HG03139 (cell line): Measurements from ENCODE around the gene TTLL5.
A peak's percentile ranks its signal among the peaks of the same experiment; 100 is the strongest.

Source experiments
- ATAC-seq: cut with Tn5 transposase; IDR thresholded peaks from one replicate; pipeline ENCODE4 v1.9.1; 2021; ENCODE audit not compliant: unreplicated experiment

The TTLL5 gene

DNA sequence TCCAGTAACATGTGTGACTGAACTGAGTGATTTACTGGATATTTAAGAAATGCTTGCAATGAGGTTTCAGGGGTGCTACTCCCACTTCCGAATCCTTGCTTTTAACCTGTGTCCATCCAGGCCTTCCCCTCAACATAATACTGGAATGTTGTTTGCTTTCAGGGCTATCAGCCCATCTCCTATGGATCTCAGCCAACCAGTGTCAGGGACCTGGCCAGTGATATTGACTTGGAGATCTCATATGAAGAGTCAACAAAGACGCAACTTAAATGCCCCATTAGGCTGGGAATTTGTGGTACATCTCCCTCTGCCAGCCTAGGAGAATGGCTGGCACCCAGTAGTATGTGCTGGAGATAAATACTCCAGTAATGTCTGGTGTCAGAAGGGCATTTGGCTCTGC, 323.6 kb downstream of the TTLL5 start:
- ATAC-seq, result no peak

- ATAC-seq, result peak; percentile 47
Observed at GRCh38 chr14:75985618-75986438, 324.8 kb downstream of the TTLL5 start, which contains the start of gene IFT43. Gene IFT43 (plus strand): TSS chr14:75985763. CDS start chr14:75985787, 24 bp downstream.

GRCh38 chr14:75986439-75986765, 325.4 kb downstream of the TTLL5 start:
- ATAC-seq, result no peak

DNA sequence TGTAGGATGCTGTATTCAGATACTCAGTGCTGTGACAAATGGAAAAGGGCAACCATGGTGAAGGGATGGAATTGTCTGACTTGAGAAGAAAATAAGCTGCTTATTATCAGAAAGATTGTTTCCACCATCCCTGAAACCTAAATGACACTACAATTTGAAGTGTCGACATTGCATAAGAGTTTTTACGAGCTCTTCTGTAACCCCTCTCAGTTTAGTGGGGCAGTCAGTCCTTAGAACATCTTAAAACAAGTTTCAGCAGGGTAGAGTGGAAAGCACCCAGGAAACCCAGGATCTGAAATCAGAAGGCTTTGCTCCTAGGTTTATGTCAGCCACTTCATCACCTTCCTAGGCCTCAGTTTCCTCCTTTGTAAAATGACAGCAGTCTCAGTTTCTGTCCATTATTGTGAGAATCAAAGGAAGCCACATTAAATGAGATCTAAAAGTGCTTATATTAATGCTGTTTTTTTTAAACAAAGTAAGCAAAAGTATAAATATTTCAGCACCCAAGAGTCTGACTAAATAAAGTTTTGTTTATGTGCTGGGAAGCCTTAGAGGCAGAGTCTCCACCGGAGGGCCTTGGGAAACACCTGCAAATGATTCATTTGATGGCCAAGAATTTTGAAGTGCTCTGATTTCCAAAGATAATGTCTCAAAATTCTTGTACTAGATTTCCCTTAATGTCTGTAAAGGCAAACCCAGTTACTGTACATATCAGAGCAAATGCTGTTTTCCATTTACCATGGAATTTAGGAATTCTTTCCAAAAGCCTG, 326.3 kb downstream of the TTLL5 start:
- ATAC-seq, result no peak

DNA sequence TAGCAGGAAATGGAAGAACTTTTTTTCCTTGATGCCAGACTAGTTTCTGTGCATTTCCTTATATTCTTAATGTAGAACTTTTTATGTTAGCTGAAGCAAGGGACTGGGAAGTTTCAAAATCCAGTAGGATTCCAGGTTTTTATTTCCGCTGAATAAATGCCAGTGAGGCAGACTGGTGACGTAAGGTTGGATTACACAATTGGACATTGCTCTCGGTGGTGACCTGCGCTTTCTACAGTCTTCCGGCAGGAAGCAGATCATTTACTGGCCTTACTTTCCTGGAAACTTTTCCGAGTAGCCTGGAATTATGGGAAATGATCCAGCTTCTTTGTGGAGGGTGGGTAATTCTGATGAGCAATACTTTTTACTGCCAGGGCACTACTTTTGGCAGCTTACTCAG, 328.1 kb downstream of the TTLL5 start:
- no peak for ATAC-seq

GRCh38 chr14:75990297-75990696, 329.3 kb downstream of the TTLL5 start:
- no peak for ATAC-seq

DNA sequence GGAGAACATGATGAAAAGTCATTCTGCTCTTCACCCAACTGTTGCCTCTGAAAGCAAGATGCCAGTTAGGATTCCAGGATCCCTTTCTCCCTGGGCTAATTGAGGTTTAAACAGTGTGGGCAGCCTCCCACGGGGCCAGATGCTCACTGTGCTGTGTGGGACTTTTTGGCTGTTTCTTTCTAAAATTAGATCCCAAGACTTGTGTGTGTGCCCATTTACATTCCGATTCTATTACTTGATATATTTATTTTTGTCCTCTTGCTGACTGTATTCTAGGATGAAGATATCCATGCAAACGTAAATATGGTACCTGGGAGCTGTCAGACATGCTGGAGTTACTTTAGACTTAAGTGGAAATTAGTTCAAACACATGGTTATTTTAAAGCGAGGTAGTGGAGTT, 330.7 kb downstream of the TTLL5 start:
- ATAC-seq, result no peak

DNA sequence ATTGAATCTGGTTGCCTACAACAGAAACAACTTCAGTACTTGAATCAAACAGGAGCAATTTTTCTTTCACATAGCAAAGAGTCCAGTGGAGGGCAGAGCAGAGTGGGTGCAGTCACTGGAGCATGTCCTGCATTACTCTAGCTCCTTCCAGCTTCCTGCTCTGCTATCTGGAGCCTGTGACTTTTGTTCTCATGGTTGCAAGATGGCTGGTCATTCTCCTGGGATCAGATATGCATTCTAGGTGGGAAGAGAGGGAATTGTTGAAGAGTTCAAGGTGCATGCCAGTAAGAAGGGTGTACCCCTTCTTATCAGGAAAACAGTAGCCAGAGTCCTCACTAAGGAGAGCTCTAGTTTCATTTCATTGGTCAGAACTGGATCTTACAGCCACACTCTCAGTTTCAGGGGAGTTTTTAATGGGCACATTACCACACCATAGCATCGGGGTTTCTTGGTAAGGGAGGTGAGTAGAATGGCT, 332.6 kb downstream of the TTLL5 start:
- ATAC-seq, result no peak

DNA sequence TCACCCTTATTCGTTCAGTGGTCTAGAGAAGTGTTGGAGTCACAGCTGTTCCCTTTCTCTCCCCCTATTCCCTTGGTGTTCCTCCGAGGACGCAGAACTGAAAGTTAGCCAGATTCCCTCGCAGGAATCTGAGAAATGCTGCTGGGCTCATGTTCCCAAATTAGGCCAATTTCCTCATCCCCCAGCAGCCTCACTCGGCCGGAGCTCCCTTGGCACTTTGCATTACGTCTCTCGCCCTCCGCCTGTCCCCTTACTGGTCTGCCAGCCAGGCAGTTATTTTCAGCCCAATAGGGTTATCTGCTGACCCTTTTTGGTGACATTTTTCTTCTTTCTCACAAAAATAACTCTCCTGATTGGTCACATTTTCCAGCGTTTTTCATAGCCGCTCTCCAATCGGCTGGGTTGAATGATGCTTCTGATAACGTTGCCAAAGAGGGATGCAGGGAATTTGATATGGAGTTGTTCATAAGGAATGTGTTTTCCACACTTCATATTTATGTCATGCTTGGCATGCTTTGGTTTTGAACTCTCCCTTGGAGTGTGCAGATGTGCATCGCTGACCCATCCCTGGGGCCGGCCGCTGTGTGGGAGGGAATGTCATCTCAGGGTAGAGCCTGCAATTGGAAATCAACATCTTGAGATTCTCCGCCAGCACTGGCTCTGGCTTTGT, 334.5 kb downstream of the TTLL5 start:
- no peak for ATAC-seq

DNA sequence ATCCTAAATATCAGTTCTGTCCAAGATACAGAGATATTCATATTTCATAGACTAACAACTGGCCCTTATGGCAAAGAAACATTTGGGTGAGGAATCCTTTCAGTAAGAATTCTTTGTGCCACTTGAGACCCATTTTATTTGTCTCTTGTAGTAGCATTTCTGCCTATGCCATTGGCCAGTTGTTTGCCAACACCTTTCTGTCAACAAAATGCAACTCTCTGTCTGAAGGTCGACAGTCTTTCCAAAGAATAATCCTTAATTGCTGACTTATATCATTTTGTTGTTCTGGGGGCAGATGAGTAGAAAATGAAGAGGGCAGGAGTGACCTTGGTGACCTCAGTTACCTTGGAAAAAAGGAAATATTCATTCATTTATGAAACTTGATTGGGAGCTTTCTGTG, 335.4 kb downstream of the TTLL5 start:
- ATAC-seq, result no peak

DNA sequence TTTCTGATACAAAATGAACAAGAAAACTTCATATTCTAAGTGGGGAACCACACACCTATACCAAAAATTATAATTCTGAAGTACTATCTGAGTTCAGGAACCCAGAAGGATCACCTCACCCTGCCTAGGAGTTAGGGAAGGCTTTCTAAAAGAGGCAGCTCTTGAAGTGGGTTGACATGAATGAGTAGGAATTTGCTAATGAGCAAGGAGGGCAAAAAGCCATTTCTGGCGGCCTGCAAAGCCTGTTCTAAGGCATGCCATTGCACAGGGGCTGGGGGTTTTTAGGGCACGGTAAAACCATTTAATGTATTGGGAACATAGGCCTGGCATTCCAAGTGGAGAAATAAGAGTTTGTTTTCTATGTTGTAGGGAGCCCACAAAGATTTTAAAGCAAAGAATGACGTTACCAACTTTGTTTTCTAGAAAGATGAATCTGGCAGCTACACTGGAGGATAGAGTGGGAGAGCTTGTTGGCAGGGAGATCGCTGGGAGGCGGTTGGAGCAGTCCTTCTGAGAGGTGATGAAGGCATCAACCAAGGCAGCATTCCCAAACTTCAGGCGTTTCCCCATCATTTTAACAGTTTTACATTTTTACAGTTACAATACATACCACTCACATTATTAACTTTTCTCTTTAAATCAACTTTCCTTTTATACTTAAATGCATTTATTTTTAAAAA, 338.6 kb downstream of the TTLL5 start:
- no peak for ATAC-seq

GRCh38 chr14:76002383-76002782, 341.3 kb downstream of the TTLL5 start:
- no peak for ATAC-seq
